ENCODE results near the gene FGF19.
A peak's percentile ranks its signal among the peaks of the same experiment; 100 is the strongest.

FGF19 gene, protein sequence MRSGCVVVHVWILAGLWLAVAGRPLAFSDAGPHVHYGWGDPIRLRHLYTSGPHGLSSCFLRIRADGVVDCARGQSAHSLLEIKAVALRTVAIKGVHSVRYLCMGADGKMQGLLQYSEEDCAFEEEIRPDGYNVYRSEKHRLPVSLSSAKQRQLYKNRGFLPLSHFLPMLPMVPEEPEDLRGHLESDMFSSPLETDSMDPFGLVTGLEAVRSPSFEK

DNA sequence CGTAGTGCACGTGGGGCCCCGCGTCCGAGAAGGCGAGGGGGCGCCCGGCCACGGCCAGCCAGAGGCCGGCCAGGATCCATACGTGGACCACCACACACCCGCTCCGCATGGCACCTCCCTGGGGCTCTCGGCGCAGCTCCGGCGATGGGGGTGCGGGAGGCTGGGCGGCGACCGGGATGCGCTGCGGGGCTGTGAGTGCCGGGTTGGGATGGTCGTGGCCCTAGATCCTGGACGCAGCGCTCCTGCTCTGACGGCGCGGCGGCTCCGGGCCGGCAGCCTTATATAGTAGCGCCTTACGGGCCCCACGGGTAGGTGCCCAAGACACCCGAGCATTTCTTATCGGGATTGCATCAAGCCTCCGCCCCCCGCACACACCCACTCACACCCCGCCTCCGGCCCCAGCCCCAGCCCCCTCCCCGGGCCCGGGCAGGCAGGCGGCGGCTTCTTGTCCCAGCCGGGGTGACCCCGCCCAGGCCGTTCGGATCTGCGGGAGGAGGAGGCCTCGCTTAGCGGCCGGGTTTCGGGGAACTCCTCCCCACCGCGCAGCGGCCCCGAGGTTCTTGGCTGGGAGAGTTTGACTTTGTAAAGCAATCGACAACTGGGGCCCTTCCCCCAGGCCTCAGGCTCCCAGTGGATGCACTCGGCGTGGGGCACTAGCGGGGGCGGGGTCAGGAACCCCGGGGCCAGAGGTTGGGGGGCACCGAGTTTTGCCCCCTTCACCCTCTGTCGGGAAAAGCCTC lies at the start of gene FGF19:
FGF19 (minus strand) TSS at position 255 of the 740 bp plus-strand sequence; CDS start at position 109, 146 bp downstream.
- no peak for DNase-seq

DNA sequence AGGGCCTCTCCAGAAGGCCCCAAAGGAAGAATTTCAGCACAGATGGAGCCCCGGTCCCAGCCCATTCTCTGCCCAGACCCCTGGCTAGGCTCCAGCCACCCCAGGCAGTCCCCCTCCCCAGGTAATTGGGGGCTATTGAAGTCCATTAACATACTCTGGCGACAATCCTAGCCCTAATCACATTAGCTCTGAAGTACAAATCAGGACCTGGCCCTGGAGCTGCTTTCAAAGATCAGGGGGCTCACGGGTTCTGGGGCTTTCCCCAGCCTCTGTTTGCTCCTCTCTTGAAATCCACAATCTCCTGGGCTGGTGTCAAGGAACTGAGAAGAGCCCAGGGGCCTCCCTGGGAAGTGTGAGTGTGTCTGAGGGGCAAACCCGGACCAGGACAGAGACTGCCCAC lies 49.1 kb upstream of the FGF19 start:
- DNase-seq = no peak

DNA sequence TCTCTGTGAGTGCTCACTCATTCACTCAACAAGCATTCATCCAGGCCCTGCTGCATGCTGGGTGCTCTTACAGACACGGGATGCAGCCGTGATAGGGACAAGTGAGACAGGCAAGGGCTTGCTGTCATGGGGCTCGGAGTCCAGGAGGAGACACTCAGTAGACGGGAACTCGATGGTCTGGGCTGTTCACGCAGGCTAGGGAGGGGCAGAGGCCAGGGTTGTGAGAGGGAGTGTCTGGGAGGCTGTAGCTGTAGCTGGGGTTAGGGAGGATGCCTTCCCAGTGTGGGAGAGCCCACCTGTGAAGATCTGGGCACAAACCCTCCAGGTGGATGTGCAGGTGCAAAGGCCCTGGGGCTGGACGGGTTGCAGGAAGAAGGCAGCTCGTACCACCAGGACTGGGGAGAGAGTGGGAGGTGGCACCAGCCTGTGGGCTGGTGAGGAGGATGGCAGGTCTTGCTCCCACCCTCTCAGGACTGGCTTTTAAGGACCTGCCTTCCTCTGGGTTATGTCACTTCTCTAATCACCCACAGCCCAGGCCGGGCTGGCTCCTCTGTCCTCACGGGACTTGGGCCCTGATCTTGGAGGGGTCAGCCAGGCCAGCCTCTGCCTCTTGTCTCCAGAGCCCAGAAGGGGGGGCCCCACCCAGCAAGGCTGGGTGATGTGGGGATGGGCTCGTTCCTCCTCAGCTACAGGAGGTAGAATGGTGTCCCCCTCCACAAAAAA lies 47.2 kb upstream of the FGF19 start:
- DNase-seq = no peak

DNA sequence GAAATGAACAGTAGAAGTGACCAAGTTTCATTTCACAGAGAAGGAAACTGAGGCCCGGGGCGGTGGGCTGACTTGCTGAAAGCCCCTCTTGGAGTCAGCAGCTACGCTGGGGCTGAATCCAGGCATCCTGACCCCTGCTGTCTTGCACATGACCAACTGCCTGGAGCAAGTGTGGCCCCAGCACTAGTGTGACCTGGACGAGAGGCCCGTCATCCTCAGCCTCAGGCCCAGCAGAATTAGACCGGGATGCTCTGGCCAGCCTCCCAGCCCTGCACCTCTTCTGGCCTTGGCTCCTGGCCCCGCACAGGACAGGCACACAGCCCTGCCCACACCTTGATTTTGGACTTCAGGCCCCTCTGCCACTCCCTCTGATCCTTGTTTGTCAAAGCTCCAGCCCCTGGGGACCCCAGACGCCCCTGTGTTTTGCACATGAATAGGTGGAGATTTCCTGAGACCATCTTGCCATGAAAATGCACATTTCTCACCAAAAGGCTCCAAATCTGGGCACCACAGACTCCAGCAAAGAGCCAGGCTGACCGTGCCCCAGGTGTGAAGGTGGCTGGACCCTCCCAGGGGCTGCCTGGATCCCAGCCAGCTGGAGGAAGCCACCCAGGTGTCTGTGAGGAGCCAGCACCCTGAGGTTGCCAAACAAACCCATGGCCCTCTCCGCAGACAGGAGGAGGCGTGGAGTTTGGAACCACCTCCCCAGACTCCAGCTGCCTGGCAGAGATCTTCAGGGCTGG lies 46.5 kb upstream of the FGF19 start:
- no peak for DNase-seq

DNA sequence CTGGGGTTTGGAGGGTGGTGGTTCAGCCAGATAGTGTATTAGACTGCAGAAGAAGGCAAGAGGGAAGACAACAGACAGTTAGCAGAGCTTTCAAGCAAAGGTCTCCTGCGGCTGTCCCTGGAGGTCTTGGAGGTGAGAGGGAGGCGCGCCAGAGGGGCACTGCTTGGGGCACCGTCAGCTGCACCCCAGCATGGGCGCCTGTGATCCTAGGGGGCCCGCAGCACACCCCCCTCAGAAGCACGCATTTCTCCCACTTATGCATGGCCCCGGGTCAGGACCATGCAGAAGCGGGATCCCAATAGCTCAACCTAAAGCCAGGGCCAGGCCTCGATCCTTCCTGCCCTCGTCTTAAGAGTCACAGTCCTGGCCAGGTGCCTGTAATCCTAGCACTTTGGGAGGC lies 44.8 kb upstream of the FGF19 start:
- DNase-seq = no peak

DNA sequence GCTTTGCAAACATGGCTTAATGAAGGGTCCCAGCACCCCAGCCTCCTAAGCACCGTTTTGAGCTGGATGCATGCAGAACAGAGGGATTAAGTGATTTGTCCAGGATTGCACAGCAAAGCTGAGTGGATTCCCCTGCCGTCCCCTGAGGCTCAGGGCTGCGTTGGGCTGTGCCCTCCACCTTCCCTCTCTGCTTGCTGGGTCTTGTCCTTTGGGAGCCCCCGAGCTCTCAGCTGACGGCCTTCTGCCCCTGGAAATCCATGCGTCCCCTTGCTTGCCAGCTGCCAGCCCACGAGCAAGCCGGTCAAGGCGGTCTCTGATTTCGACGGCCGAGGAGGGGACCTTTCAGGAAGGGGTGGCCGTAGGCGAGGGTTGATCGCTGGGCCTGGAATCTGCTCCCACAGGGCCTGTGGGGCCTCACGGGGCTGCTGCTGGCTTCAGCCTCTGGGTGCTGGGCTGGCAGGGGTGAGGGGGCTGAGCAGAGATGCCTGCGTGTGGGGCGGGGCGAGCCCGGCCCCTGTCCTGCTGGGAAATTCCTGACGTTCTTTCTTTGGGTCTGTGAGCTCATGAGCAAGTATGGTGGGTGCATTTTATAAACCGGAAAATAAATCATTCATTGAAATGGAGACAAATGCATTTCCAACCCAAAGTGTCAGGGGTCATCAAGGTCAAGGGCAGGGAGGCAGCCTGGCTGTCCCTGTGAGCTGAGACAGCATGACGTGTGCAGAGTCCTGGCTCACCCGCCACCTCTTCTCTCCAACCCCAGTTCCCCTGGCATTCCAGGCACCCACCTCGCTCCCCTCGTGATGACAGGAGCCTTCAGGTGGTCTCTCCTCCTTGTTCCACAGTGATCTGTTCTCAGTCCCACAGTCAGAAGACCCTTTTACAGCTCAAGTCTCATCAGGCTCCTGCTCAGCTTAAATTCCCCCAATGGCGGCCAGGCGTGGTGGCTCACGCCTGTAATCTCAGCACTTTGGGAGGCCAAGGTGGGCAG lies 43.2 kb upstream of the FGF19 start:
- no peak for DNase-seq

DNA sequence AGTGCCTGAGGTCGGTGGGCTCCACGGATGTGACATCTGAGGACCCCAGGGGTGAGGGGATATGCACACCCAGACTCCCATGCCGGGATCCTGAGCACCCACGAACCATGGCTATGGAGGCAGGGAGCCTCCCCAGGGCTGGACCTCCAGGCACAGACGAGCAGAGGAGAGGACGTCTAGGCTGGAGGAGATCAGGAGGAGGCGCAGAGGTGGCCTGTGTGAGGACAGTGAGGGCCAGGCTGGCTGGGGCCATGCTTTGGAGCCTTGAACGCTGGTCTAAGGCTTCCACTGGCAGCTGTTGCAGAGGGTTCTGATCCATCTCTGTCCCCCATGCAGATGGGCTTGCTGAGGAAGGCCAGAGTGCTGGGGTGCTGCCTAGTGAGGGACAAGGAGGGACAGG lies 42.3 kb upstream of the FGF19 start:
- DNase-seq = no peak

DNA sequence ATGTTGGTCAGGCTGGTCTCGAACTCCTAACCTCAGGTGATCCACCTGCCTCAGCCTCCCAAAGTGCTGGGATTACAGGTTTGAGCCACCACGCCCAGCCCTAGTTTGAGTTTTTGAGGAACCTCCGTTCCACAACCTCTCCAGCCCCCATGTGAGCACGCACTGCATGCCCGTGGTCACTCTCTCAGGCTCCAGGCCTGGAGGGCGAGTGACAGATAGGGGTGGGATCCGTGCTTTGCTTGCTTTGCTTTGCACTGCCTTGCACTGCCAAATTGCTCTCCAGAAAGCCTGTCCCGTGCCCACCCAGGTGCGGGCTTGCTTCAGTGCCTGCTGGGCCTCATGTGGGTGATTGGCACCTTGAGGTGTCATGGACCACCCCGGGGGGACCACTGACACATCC lies 41.4 kb upstream of the FGF19 start:
- no peak for DNase-seq

DNA sequence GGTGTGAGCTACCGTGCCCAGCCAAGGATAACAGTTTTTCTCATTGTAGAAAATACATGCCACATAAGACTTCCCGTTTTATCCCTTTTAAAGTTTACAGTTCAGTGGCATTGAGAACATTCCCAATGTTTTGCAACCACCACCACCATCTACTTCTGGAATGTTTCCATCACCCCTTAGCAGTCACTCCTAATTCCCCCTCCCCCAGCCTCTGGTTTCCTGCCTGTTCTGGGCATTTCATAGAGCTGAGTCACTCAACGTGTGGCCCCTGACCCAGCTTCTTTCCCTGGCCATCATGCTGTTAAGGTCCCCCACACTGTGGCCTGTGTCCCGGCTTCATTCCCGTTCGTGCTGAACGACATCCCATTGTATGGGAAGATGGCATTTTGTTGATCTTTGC lies 40.6 kb upstream of the FGF19 start:
- DNase-seq = no peak

DNA sequence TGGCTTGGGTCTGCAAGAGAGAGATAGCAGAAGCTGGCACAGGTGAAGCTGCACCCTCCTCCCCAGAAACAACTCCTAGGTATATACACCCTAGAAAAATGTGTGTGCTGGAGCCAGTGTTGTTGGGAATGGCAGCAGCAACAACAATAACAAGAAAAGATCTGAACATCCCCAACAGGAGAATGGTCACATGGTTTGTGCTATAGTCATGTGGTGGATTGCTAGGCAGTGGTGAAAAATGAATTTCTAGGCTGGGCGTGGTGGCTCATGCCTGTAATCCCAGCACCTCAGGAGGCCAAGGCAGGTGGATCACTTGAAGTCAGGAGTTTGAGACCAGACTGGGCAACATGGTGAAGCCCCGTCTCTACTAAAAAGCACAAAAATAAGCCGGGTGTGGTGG lies 31.0 kb upstream of the FGF19 start:
- no peak for DNase-seq

DNA sequence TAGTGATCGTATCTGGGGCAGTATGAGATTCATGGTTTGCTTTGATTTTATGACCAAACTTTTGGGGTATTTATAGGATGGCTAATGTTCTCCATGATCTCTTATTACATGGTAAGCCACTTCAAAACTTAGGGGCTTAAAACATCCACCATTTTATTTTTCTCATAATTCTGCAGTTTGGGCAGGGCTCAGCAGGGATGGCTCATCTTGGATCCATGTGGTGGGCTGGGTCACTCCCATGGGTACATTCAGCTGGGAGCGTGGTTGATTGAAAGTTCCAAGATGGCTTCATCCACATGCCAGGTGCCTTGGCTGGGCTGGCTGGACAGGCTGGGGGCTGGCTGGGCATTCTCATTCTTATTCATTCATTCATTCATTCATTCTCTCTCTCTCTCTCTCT lies 30.5 kb upstream of the FGF19 start:
- DNase-seq = no peak

DNA sequence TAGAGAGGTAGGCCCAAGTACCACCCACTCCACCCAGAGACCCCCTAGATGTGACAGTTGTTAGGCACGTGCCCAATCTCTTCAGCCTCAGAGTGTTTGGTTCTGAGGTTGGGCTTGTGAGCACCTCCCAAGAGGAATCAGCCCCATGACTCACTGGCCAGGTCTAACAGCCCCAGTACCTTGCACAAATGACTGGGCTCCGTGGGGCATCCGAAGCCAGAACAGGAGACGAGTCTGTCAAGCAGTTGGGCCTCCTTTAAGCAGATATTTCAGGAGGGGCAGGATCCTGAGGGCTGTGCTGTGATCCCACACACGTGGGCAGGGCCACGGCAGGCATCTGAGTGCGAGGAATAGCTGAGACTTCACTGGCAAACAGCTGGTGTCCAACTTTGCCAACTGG lies 29.1 kb upstream of the FGF19 start:
- DNase-seq = no peak

DNA sequence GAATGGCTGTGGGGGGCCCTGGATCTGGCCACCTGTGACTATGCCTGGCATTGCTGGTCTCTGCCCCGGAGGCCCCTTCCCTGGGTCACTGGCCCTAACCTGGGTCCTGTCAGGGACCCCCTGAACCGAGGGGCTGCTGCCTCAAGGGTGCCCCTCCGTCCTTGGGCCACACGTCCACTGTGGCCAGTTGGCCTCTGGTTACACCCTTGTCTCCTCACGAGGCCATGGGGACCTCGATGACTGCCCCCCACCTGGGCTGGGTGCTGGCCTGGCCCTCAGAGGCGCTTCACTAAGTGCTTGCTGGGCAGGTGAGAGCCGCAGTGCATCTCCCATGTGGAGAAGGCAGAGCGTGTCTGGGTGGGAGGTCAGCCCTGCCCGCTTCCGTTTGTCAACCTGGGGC lies 27.3 kb upstream of the FGF19 start:
- no peak for DNase-seq

DNA sequence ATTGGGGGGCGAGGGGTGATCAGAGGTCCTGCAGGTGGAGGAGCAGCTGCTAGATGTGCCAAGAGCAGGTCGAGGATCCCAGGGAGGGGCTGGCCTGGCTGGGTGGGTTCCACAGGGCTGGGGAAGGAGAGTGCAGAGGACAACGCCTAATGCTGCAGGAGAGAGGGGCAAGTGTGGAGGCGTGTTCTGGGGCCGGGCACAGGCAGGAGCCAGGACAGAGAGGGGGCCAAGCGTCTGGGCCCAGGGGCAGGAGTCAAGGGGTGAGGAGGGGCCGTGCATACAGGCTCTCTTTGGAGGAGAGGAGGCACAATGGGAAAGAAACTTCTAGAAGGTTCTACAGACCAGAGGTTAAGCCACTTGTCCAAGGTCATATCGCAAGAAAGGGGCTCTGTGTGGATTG lies 26.7 kb upstream of the FGF19 start:
- no peak for DNase-seq

DNA sequence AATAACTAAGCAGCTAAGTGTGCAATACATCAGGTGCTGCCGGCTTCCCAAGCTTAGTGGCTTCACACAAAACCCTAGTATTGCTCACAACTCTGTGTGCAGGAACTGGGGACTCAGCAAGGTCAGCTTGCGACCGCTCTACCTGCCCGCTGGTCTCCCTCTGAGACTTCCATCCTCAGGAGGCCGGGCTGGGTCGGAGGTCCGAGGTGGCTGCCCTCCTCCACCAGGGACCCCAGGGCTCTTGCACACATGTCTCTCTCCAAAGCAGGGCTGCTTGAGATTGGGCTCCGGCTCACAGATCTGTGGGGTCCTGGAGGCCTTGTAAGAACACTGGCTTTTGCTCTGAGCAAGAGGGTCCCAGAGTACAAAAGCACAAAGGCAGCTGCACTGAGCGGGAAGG lies 25.4 kb upstream of the FGF19 start:
- no peak for DNase-seq

DNA sequence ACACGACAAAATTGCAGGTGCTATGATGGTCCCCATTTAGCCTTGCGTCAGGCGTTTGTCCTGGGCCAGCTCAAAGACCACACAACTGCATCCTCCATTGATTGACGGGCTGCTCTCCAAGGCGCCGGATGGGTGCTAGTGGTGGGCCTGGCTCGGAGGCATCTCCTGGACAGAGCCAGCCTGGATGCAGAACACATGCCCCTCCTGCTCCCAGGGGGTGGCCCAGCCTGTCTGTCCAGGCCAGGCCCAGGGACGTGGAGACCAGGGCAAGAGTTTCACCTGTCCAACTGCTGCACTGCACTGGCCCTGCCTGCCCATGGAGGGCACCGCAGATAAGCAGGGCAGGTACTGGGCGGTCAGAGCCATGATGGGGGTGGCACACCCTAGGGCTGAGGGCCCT lies 23.4 kb upstream of the FGF19 start:
- DNase-seq = no peak

DNA sequence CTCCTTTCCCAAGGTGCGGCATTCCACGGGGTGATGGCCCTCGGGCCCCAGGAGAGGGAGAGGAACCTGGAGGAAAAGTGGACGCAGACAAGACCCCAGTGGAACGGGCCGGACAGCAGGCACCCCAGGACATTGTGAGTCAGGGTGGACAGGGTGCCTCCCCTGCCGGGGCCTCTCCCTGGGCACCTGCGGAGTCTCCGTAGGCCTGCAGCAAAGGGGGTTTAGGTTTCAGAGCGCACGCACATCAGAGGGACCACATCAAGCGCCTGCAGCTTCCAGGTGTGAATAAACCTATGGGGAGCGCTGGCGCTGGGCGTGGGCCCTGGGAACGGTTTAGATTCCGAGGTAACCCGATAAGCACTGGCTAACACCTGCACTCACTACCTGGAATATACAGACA lies 22.7 kb upstream of the FGF19 start:
- no peak for DNase-seq

DNA sequence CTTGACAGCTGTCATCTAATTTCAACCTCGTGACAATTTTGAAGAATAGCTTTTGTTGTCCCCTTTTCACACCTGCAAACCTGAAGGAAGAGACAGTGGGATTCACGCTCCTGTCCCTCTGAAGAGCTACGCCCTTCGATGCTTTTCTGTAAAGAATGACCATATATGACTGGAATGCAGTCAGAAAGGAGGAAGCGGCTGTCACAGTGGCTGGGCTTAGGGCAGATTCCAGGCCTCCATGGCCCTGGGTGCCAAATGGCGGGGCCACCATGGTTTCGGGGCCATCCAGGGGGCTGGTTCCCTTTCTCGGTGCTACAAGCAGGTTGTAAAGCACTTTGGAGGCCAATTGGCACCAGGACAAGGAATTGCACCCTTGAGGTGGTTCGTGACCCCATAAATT lies 22.2 kb upstream of the FGF19 start:
- DNase-seq = no peak

DNA sequence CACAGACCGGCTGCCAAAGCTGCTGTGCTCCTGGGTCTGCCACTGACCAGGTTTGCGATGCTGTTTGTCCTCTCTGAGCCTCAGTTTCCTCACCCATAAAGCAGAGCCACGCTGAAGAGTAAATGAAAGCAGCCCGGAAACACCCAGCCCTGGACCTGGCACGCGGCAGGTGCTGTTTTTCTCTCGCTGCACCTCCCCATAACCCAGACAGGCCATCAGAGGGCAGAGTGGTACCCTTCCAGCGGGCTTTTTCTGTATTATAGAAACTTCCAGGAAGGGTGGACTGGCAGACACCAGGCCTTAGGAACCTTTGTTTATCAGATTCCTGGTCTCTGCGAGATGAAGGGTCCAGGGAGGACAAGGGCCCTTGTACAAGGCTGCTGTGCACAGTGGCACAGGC lies 17.9 kb upstream of the FGF19 start:
- no peak for DNase-seq

DNA sequence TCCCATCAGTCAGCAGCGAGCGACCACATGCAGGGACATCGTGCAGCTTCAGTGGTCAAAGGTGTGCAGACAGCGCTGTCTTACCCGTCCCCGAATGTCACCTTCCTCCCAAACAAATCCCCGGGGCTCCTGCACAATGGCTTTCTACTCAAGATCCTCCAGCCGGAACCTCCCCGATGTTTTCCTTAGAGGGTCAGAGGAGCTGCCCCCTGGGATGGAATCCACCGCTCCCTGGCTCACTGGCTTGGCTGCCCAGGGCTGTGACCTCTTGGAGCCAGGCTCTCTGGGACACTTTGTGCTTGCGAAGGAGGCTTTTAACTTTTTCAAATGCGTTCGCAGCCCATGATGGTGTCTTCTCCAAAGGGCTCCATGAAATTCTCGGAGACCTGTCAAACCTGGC lies 17.3 kb upstream of the FGF19 start:
- DNase-seq = no peak

DNA sequence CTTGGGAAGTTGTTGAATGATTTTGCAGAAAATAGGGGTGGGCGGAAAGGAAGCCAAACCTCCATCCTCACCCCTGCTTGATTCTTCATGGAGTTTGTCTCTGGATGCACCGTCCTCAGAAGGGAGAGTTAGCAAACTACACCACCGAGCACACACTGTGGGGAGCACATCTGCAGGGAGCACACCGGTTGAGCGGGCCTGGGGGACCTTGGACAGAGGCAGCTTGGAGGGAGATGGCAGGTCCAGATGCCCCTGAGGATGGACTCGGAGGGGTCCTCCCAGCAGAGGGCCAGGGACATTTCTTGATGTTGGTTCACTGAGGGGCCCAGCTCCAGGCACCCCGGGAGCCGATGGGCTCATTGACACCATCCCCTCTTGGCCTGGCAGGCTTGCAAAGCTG lies 15.1 kb upstream of the FGF19 start:
- DNase-seq = no peak

DNA sequence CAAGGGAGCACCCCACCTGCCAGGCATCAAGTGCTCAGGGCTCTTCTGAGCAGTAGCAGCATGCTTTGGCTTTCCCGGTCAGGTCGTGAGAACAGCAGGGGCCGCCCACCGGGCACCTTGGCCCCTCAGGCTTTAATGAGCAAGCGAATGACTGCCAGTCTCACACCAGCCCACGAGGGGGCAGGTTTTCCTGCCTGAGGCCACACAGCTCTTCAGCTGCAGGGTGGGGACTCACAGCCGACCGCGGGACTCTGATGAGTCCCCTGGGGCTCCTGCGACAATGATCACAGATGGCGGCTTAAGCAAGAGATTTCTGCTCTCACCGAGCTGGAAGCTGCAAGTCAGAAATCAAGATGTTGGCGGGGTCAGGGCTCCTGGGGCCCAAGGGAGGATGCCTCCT lies 14.3 kb upstream of the FGF19 start:
- DNase-seq = peak; percentile 81

Measured in NCI-H345 (cell line).